Endothelial cell of umbilical vein (primary cell): ENCODE results near the gene PPEF1. TPM values are rescaled to one million over a fixed set of nuclear protein-coding genes. Genes with fewer than 3 reads are reported as not detected.

ENCODE experiments used
- BruUV-seq: library from RNA; stranded (reverse); fragments of 400-500 nt; replicated peaks from 2 replicates; lab custom pipeline; 2021; lab: Mats Ljungman, UMichigan
- CTCF ChIA-PET: fragments of 300-600, 350-600 bp; sonication (Branson Sonifier 250); formaldehyde crosslinking; loops from one replicate; lab custom pipeline; 2021; ENCODE audit warnings: antibody characterized with exemption, inconsistent platforms; lab: Charles Lee
- POLR2A ChIA-PET: fragments of 300-600, 350-600 bp; sonication (Branson Sonifier 250); formaldehyde crosslinking; loops from one replicate; lab custom pipeline; 2021; ENCODE audit warnings: antibody characterized with exemption, inconsistent platforms; lab: Charles Lee
- DNase-seq: peaks from one replicate; pipeline ENCODE4 v3.0.0-alpha.2; 2011; ENCODE audit warnings: low read depth, low spot score
- FAIRE-seq: peaks from 2 replicates; lab custom pipeline; 2011; peaks lifted over from hg19 to GRCh38; lab: Jason Lieb, UNC
- H2AFZ ChIP-seq: 2 replicates; pipeline ENCODE4 v1.6.0; 2012; ENCODE audit warnings: low read depth, low read length, control low read depth, inconsistent platforms
- H3K27ac ChIP-seq: 2 replicates; pipeline ENCODE4 v1.5.1; 2011; ENCODE audit warnings: low read depth, mild to moderate bottlenecking, control low read depth, low read length, moderate library complexity; ENCODE audit not compliant: insufficient read depth
- H3K27me3 ChIP-seq, 2 experiments: 2 replicates each; pipeline versions ENCODE4 v1.6.0 to v1.6.1; 2011; ENCODE audit warnings: low read length in 2 of 2, mixed read lengths in 1 of 2; ENCODE audit not compliant: control insufficient read depth in 2 of 2, insufficient read depth in 2 of 2
- H3K36me3 ChIP-seq, 2 experiments: 2 replicates in 1 of 2; 3 replicates in 1 of 2; pipeline ENCODE4 v1.5.1; 2011; ENCODE audit warnings: low read length in 2 of 2, mild to moderate bottlenecking in 1 of 2, moderate library complexity in 1 of 2; ENCODE audit not compliant: control insufficient read depth in 2 of 2, insufficient read depth in 2 of 2; ENCODE audit errors: extremely low read depth in 1 of 2
- H3K4me1 ChIP-seq: 3 replicates; pipeline ENCODE4 v1.5.1; 2011; ENCODE audit warnings: mild to moderate bottlenecking, low read length; ENCODE audit not compliant: control insufficient read depth, insufficient read depth; ENCODE audit errors: extremely low read depth
- H3K4me2 ChIP-seq: 2 replicates; pipeline ENCODE4 v1.6.1; 2011; ENCODE audit warnings: low read length, control low read depth, mixed read lengths; ENCODE audit not compliant: insufficient read depth
- H3K4me3 ChIP-seq, 3 experiments: fragments of 200-600 bp in 1 of 3; sonication (generic), shearing (Covaris generic) in 1 of 3; replicated peaks in 1 of 3; 2 replicates each; pipeline ENCODE4 v1.5.1; 2011 to 2016; ENCODE audit warnings: control low read depth in 3 of 3, low read length in 3 of 3, mild to moderate bottlenecking in 2 of 3, inconsistent platforms in 1 of 3, low read depth in 1 of 3, moderate library complexity in 1 of 3; ENCODE audit not compliant: insufficient read depth in 1 of 3
- H3K79me2 ChIP-seq: 2 replicates; pipeline ENCODE4 v1.6.0; 2012; ENCODE audit warnings: low read length, inconsistent platforms; ENCODE audit not compliant: control insufficient read depth, insufficient read depth
- H3K9ac ChIP-seq: replicated peaks from 2 replicates; pipeline ENCODE3; 2011; ENCODE audit warnings: low read length, control low read depth; ENCODE audit not compliant: insufficient read depth; ENCODE audit errors: extremely low read depth
- H3K9me1 ChIP-seq: replicated peaks from 3 replicates; pipeline ENCODE4 v1.6.0; 2011; ENCODE audit warnings: mild to moderate bottlenecking, low read length; ENCODE audit not compliant: control insufficient read depth, insufficient read depth; ENCODE audit errors: extremely low read depth
- H3K9me3 ChIP-seq: replicated peaks from 2 replicates; pipeline ENCODE4 v1.5.1; 2012; ENCODE audit warnings: low read length, inconsistent platforms; ENCODE audit not compliant: control insufficient read depth, insufficient read depth
- H4K20me1 ChIP-seq: replicated peaks from 2 replicates; pipeline ENCODE3; 2011; ENCODE audit warnings: mild to moderate bottlenecking, low read length; ENCODE audit not compliant: control insufficient read depth, insufficient read depth; ENCODE audit errors: extremely low read depth
- FOS ChIP-seq: IDR thresholded peaks from 2 replicates; pipeline ENCODE4 v1.6.1; 2011; ENCODE audit warnings: mild to moderate bottlenecking, low read length, moderate library complexity, borderline replicate concordance; ENCODE audit not compliant: insufficient read depth
- GATA2 ChIP-seq: IDR thresholded peaks from 2 replicates; pipeline ENCODE4 v1.7.0; 2011; ENCODE audit warnings: low read depth, mild to moderate bottlenecking, moderate library complexity, mixed read lengths, low read length; ENCODE audit not compliant: insufficient read length, insufficient read depth
- JUN ChIP-seq: IDR thresholded peaks from 2 replicates; pipeline ENCODE4 v1.6.1; 2011; ENCODE audit warnings: borderline replicate concordance, low read depth; ENCODE audit not compliant: insufficient read length, insufficient read depth
- MYC ChIP-seq: IDR thresholded peaks from one replicate; pipeline ENCODE4 v1.6.1; 2011; ENCODE audit warnings: mild to moderate bottlenecking, low read depth, low read length
- POLR2A ChIP-seq: IDR thresholded peaks from 2 replicates; pipeline ENCODE4 v1.6.1; 2012; ENCODE audit warnings: low read depth, mild to moderate bottlenecking, control low read depth, low read length
- POLR2AphosphoS5 ChIP-seq: IDR thresholded peaks from 2 replicates; pipeline ENCODE4 v1.6.1; 2012; ENCODE audit warnings: low read depth, mild to moderate bottlenecking, control low read depth, low read length, moderate library complexity; ENCODE audit not compliant: insufficient read depth
- dilution Hi-C: fragments of 300-500 bp; cut with MboI; formaldehyde crosslinking; loops from one replicate; pipeline ENCODE4 v1.15.0; 2019; ENCODE audit warnings: low sequenced_read_pairs; ENCODE audit not compliant: extremely low pct_ligation_motif_present
- intact Hi-C: fragments of 100-400 bp; cut with micrococcal nuclease; formaldehyde crosslinking; loops from one replicate; pipeline ENCODE4 v1.10.0; 2022
- polyA plus RNA-seq, 4 experiments: library from polyadenylated mRNA; depleted of rRNA in 3 of 4; stranded (reverse) in 3 of 4; unstranded in 1 of 4; fragments of >200 nt; gene quantifications; 2 replicates each; pipeline versions ENCODE4 v1.2.1 to v1.2.3, GENCODE V29; 2011 to 2012; ENCODE audit warnings: missing spikeins in 1 of 4
- total RNA-seq: library from RNA; stranded (reverse); gene quantifications from 2 replicates; pipeline ENCODE4 v1.2.3, GENCODE V29; 2021
- TF ChIP-seq, protein P1 (sequence below), 2 donors: IDR thresholded peaks; 1 replicate in 1 of 2; 2 replicates in 1 of 2; pipeline ENCODE4 v1.5.1; 2011; ENCODE audit warnings: low read length in 2 of 2, mild to moderate bottlenecking in 2 of 2, moderate library complexity in 2 of 2, control low read depth in 1 of 2, inconsistent platforms in 1 of 2, low read depth in 1 of 2; ENCODE audit not compliant: insufficient read depth in 1 of 2; ENCODE audit errors: extremely low read depth in 1 of 2
- TF ChIP-seq, protein P2 (sequence below): IDR thresholded peaks from 2 replicates; pipeline ENCODE4 v1.6.1; 2011; ENCODE audit not compliant: insufficient read depth, insufficient read length

PPEF1 gene
- total and polyA plus RNA-seq, 2 donors (not counting 3 experiments of a cell fraction or from before 2014, with no cell fraction given): not detected

DNA sequence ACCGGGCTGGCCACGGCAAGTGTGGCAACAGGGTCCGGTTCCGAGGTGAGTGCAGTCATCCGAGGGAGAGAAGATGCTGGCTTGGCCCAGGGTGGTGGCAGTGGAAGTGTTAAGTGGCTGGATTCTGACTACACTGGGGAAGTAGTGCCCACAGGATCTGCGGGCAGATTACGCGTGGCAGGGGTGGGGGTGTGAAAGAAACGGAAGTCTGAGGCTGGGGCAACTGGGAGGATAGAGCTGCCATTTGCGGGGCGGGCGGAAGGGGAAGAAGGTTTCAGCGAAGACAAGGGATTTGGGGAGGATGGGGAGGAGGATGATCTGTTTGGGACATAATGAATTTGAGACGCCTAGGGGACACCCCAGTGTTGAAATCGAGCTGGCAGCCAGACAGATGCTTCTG, 40.8 kb upstream of the PPEF1 start:
- POLR2A ChIA-PET: no interaction called here
- no peak for TF ChIP-seq GATA2
- TF ChIP-seq FOS: no peak
- no peak for TF ChIP-seq MYC
- Histone ChIP-seq H3K4me2 (no peak overlapping the region), H4K20me1 (no peaks in the 10 kb centered on the region), H3K36me3 (no peaks in the 10 kb centered on the region), H2AFZ (no peak overlapping the region), H3K9me1 (no peaks in the 10 kb centered on the region), H3K27me3 (no peaks in the 10 kb centered on the region), H3K79me2 (no peaks in the 10 kb centered on the region), H3K9me3 (no peaks in the 10 kb centered on the region), H3K4me1 (no peaks in the 10 kb centered on the region), H3K27ac (no peak overlapping the region), H3K9ac (no peak overlapping the region), H3K4me3 (no peak overlapping the region)
- no peak for FAIRE-seq
- no peak for DNase-seq
- intact Hi-C loops: no loop called here
- no TSS peak for BruUV-seq
- CTCF ChIA-PET: no interaction called here
- dilution Hi-C loops: no loop called here

DNA sequence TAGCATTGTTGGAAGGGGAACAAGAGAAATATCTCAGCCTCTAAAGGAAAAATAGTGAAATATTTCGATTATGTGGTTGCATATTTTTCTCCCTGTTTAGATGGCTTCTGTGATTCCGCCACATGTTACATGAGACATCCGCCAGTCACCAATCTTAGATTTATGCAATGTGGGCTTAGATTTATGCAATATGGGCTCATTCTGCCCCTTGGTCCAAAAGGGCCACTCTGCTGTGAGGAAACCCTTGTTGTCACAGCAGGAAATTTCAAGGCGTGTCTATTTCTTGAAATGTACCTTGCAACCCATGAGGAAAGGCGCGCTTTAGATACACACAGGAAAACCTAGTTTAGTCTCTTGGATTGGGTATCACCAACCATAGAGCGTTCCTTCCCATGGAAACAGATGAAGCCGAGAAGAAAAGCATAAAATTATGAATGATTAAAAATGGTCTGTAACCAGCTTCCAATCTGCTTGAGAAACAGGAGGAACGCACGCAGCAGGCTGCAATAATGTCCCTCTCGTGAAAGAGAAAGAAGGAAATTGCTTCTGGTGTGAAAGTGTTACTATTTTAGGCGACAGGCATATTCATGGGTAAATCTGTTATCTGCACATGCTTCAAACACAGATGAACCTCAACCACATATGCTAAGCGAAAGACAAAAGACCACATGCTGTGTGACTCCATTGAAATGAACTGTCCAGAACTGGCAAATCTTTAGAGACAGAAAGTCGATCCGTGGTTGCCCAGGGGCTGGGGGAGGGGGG, 39.2 kb upstream of the PPEF1 start:
- no peak overlapping the region for H3K4me3 ChIP-seq
- H3K79me2 ChIP-seq: no peaks in the 10 kb centered on the region
- H4K20me1 ChIP-seq: no peaks in the 10 kb centered on the region
- H2AFZ ChIP-seq: no peak overlapping the region
- DNase-seq: no peak
- ChIA-PET CTCF (no interaction called here), POLR2A (no interaction called here)
- no TSS peak for BruUV-seq
- dilution Hi-C loops (no loop called here), intact Hi-C loops (no loop called here)
- no peaks in the 10 kb centered on the region for H3K36me3 ChIP-seq
- H3K4me1 ChIP-seq: no peaks in the 10 kb centered on the region
- no peak for FAIRE-seq
- H3K9ac ChIP-seq: no peak overlapping the region
- TF ChIP-seq POLR2AphosphoS5 (no peak), MYC (no peak), JUN (no peak), POLR2A (no peak), GATA2 (no peak)
- TF ChIP-seq, protein P1, sequence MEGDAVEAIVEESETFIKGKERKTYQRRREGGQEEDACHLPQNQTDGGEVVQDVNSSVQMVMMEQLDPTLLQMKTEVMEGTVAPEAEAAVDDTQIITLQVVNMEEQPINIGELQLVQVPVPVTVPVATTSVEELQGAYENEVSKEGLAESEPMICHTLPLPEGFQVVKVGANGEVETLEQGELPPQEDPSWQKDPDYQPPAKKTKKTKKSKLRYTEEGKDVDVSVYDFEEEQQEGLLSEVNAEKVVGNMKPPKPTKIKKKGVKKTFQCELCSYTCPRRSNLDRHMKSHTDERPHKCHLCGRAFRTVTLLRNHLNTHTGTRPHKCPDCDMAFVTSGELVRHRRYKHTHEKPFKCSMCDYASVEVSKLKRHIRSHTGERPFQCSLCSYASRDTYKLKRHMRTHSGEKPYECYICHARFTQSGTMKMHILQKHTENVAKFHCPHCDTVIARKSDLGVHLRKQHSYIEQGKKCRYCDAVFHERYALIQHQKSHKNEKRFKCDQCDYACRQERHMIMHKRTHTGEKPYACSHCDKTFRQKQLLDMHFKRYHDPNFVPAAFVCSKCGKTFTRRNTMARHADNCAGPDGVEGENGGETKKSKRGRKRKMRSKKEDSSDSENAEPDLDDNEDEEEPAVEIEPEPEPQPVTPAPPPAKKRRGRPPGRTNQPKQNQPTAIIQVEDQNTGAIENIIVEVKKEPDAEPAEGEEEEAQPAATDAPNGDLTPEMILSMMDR (IDR thresholded peaks at IDR 0.05; ENCODE audit: extremely low read depth in 1 of 2, insufficient read depth in 1 of 2, low read depth in 1 of 2, low read length in 2 of 2): no peak
- TF ChIP-seq, protein P2, sequence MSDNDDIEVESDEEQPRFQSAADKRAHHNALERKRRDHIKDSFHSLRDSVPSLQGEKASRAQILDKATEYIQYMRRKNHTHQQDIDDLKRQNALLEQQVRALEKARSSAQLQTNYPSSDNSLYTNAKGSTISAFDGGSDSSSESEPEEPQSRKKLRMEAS: no peak
- H3K9me1 ChIP-seq: no peaks in the 10 kb centered on the region
- H3K4me2 ChIP-seq: no peak overlapping the region
- H3K27me3 ChIP-seq: no peaks in the 10 kb centered on the region
- no peak overlapping the region for H3K27ac ChIP-seq
- no peaks in the 10 kb centered on the region for H3K9me3 ChIP-seq
